Mesendoderm (in vitro differentiated cells): ENCODE measurements around the gene HEPHL1.
"Not testable (repeated sequence)": the region's sequence is repeated elsewhere in the genome, so short reads cannot be mapped to it uniquely, and the experiment has no call there.

Experiments
- DNase-seq: peaks from one replicate; pipeline ENCODE4 v3.0.0; 2013
- H2AK5ac ChIP-seq: 2 replicates; pipeline ENCODE4 v1.6.1; 2013; ENCODE audit warnings: low read length, inconsistent platforms
- H2BK120ac ChIP-seq: 2 replicates; pipeline ENCODE4 v1.6.1; 2013; ENCODE audit warnings: low read depth, mild to moderate bottlenecking, low read length, moderate library complexity, mixed read lengths
- H2BK15ac ChIP-seq: replicated peaks from 2 replicates; pipeline ENCODE4 v1.6.1; 2013; ENCODE audit warnings: low read depth, mild to moderate bottlenecking, moderate library complexity
- H2BK5ac ChIP-seq: 2 replicates; pipeline ENCODE4 v1.6.1; 2013; ENCODE audit warnings: low read length, inconsistent platforms
- H3K18ac ChIP-seq: 2 replicates; pipeline ENCODE4 v1.6.1; 2013; ENCODE audit warnings: mild to moderate bottlenecking, low read length, mixed read lengths
- H3K23ac ChIP-seq: one replicate; pipeline ENCODE4 v1.6.1; 2013; ENCODE audit warnings: low read length
- H3K27ac ChIP-seq: 2 replicates; pipeline ENCODE4 v1.5.1; 2013; ENCODE audit warnings: low read depth, mild to moderate bottlenecking, inconsistent platforms, low read length, moderate library complexity
- H3K27me3 ChIP-seq: 2 replicates; pipeline ENCODE4 v1.6.1; 2013; ENCODE audit warnings: low read length, control low read depth, mild to moderate bottlenecking, inconsistent platforms; ENCODE audit not compliant: insufficient read depth, poor library complexity
- H3K36me3 ChIP-seq: 2 replicates; pipeline ENCODE4 v1.6.1; 2013; ENCODE audit warnings: low read length, inconsistent platforms; ENCODE audit not compliant: control insufficient read depth, insufficient read depth
- H3K4ac ChIP-seq: one replicate; pipeline ENCODE4 v1.6.1; 2013; ENCODE audit warnings: low read depth, mild to moderate bottlenecking, low read length, moderate library complexity
- H3K4me1 ChIP-seq: 2 replicates; pipeline ENCODE4 v1.6.1; 2013; ENCODE audit warnings: low read depth, low read length, inconsistent platforms; ENCODE audit not compliant: control insufficient read depth
- H3K4me2 ChIP-seq: 2 replicates; pipeline ENCODE4 v1.6.1; 2013; ENCODE audit warnings: low read length
- H3K4me3 ChIP-seq: 2 replicates; pipeline ENCODE4 v1.5.1; 2013; ENCODE audit warnings: mild to moderate bottlenecking, low read length
- H3K56ac ChIP-seq: one replicate; pipeline ENCODE4 v1.6.1; 2013; ENCODE audit warnings: low read length
- H3K79me1 ChIP-seq: 2 replicates; pipeline ENCODE4 v1.6.1; 2013; ENCODE audit warnings: low read length, inconsistent platforms
- H3K79me2 ChIP-seq: 2 replicates; pipeline ENCODE4 v1.6.1; 2013; ENCODE audit warnings: mild to moderate bottlenecking, low read length; ENCODE audit not compliant: control insufficient read depth, insufficient read depth
- H3K9ac ChIP-seq: 2 replicates; pipeline ENCODE4 v1.6.1; 2013; ENCODE audit warnings: low read length, inconsistent platforms
- H4K5ac ChIP-seq: one replicate; pipeline ENCODE4 v1.6.1; 2013; ENCODE audit warnings: low read length
- H4K8ac ChIP-seq: one replicate; pipeline ENCODE4 v1.6.1; 2013; ENCODE audit warnings: low read depth, mild to moderate bottlenecking, control low read depth, low read length, moderate library complexity
- WGBS: extraction: QIAGEN DNeasy Blood & Tissue Kit; methylation state at CpG from one replicate; pipeline ENCODE4 v1.1.7; 2013; ENCODE audit warnings: low lambda C conversion rate, missing lambda C conversion rate; ENCODE audit not compliant: insufficient coverage; ENCODE audit errors: extremely low coverage; 5-methylcytosine and 5-hydroxymethylcytosine counted together

Gene HEPHL1

DNA sequence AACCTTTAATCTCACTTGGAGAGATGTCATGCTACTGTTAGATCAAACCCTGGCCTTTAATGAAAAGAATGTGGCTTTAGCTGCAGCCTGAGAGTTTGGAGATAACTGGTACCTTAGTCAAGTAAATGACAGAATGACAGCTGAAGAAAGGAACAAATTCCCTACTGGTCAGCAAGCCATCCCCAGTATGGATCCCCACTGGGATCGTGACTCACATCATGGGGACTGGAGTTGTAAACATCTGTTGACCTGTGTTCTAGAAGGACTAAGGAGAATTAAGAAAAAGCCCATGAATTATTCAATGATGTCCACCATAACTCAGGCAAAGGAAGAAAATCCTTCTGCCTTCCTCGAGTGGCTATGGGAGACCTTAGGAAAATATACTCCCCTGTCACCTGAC is 99.4 kb downstream of the HEPHL1 start:
- no CpG with 5 or more reads among the region's 2 CpGs for WGBS
- not testable (repeated sequence) for H3K23ac ChIP-seq, H3K27me3 ChIP-seq, H3K79me2 ChIP-seq, H3K79me1 ChIP-seq, H2BK5ac ChIP-seq, H2AK5ac ChIP-seq, H3K4me2 ChIP-seq, H3K18ac ChIP-seq, H4K5ac ChIP-seq, H3K56ac ChIP-seq, DNase-seq, H2BK15ac ChIP-seq, H3K9ac ChIP-seq, H3K4ac ChIP-seq, H3K4me1 ChIP-seq, H3K36me3 ChIP-seq, H3K4me3 ChIP-seq, H3K27ac ChIP-seq, H4K8ac ChIP-seq, H2BK120ac ChIP-seq

DNA sequence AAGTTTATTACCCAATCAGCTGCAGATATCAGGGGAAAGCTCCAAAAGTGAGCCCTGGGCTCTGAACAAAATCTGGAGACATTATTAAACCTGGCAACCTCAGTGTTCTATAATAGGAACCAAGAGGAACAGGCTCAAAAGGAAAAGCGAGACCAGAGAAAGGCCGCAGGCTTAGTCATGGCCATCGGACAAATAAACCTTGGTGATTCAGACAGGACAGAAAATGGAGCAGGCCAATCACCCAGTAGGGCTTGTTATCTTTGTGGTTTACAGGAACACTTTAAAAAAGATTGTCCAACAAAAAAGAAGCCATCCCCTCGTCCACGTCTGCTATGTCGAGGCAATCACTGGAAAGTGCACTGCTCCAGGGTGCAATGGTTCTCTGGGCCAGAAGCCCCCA is 99.8 kb downstream of the HEPHL1 start:
- Histone ChIP-seq H3K4me3 (no peak overlapping the region), H2AK5ac (no peak overlapping the region), H3K36me3 (no peaks in the 10 kb centered on the region), H2BK120ac (no peak overlapping the region), H3K27ac (no peak overlapping the region), H4K8ac (no peak overlapping the region), H3K9ac (no peak overlapping the region), H3K56ac (no peak overlapping the region), H3K18ac (no peak overlapping the region), H2BK5ac (no peak overlapping the region), H3K79me2 (no peaks in the 10 kb centered on the region), H2BK15ac (no peak overlapping the region), H3K27me3 (no peaks in the 10 kb centered on the region), H3K23ac (no peak overlapping the region), H3K79me1 (no peaks in the 10 kb centered on the region), H4K5ac (no peak overlapping the region), H3K4ac (no peak overlapping the region), H3K4me2 (no peak overlapping the region), H3K4me1 (no peaks in the 10 kb centered on the region)
- DNase-seq, result no peak
- no CpG with 5 or more reads among the region's 6 CpGs for WGBS

DNA sequence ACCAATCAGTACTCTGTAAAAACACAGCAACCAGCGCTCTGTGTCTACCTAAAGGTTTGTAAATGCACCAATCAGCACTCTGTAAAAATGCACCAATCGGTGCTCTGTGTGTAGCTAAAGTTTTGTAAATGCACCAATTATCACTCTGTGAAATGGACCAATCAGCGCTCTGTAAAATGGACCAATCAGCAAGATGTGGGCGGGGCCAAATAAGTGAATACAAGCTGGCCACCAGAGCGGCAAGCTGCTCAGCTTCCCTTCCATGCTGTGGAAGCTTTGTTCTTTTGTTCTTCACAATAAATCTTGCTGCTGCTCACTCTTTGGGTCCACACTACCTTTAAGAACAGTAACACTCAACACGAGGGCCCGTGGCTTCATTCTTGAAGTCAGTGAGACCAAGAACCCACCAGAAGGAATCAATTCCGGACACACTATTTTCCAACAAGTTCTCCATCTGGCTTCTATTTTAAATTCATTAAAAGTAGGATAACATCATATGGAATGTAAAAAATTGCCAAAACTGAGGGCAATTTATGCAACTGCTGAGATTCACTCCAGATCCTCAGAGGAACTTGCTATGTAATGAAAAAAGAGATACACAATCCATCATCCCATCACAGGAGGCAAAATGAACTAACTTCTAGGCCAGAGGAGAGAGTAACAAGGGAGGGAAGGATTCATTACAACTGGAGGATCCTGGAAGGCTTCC is 104.4 kb downstream of the HEPHL1 start:
- Histone ChIP-seq H3K27me3 (no peaks in the 10 kb centered on the region), H3K18ac (no peak overlapping the region), H3K27ac (no peak overlapping the region), H3K9ac (no peak overlapping the region), H3K23ac (no peak overlapping the region), H2BK5ac (no peak overlapping the region), H3K4ac (no peak overlapping the region), H3K79me2 (peaks cover 18% of the 10 kb centered on the region), H3K36me3 (no peaks in the 10 kb centered on the region), H4K5ac (no peak overlapping the region), H3K4me3 (no peak overlapping the region), H3K79me1 (peaks cover 10% of the 10 kb centered on the region), H4K8ac (no peak overlapping the region), H2BK120ac (no peak overlapping the region), H3K56ac (no peak overlapping the region), H2AK5ac (no peak overlapping the region), H2BK15ac (no peak overlapping the region), H3K4me1 (peaks cover 9% of the 10 kb centered on the region), H3K4me2 (no peak overlapping the region)
- no peak for DNase-seq
- WGBS, result no CpG with 5 or more reads among the region's 8 CpGs

DNA sequence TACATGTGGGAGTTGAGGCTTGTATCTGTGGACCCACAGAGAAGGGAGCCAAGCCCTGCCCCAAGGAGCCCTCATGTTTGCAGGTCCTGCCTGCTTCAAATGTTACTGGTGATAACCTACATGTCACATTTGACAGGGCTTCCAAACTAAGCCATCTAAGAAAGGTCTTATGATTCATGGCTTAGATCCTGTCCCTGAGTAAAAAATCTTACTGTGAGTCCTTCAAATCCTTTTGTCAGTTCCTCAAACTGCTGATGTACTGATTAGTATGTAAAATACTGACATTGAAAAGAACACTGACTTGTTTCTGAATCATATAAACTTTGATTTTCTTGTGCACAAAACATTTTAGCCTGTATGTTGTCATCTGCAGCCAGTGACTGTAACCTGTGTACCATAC is 106.5 kb downstream of the HEPHL1 start:
- no peak overlapping the region for H3K4ac ChIP-seq
- H3K23ac ChIP-seq, result no peak overlapping the region
- peak overlapping the region; percentile 95 for H3K56ac ChIP-seq
- no peak overlapping the region for H3K4me3 ChIP-seq
- no peak overlapping the region for H3K18ac ChIP-seq
- peaks cover 25% of the 10 kb centered on the region for H3K4me1 ChIP-seq
- no peak overlapping the region for H4K8ac ChIP-seq
- H3K27ac ChIP-seq, result no peak overlapping the region
- no peaks in the 10 kb centered on the region for H3K36me3 ChIP-seq
- DNase-seq, result no peak
- no peaks in the 10 kb centered on the region for H3K27me3 ChIP-seq
- H2BK5ac ChIP-seq, result no peak overlapping the region
- peaks cover 22% of the 10 kb centered on the region for H3K79me1 ChIP-seq
- H3K9ac ChIP-seq, result peak overlapping the region; percentile 99
- H2AK5ac ChIP-seq, result no peak overlapping the region
- peak overlapping the region; percentile 97 for H3K4me2 ChIP-seq
- peaks cover 36% of the 10 kb centered on the region for H3K79me2 ChIP-seq
- H4K5ac ChIP-seq, result no peak overlapping the region
- no peak overlapping the region for H2BK120ac ChIP-seq
- H2BK15ac ChIP-seq, result no peak overlapping the region

DNA sequence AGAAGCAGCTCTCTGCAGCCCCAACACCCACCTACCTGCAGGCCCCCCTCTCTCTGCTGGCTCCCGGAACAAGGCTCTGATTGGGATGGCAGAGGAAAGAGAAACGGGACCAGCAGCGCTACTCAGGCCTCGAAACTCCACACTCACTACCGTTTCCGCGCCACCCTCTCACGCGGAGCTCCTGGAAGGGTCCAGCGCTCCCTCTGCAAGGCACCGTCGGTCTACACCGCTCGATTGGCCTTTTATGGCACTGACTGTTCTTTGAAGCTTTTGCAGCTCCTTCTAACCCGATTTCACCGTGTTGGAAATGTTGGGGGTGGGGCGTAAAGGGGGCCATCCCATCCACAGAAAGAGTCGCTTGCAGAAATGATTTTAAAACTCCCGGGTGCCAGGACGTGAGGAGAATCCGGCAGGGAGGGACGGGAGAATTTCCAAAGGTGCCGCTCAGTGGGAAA is 107.2 kb downstream of the HEPHL1 start:
- H3K4me3 ChIP-seq, result peak overlapping the region; percentile 87
- H4K8ac ChIP-seq, result no peak overlapping the region
- peaks cover 43% of the 10 kb centered on the region for H3K79me2 ChIP-seq
- H2BK5ac ChIP-seq, result peak overlapping the region; percentile 98
- H3K27me3 ChIP-seq, result no peaks in the 10 kb centered on the region
- H2AK5ac ChIP-seq, result no peak overlapping the region
- peak overlapping the region; percentile 47 for H4K5ac ChIP-seq
- H3K4me2 ChIP-seq, result peak overlapping the region; percentile 97
- H3K4me1 ChIP-seq, result peaks cover 28% of the 10 kb centered on the region
- no peak overlapping the region for H3K4ac ChIP-seq
- H3K27ac ChIP-seq, result peak overlapping the region; percentile 70
- peak overlapping the region; percentile 33 for H3K18ac ChIP-seq
- no peaks in the 10 kb centered on the region for H3K36me3 ChIP-seq
- peak overlapping the region; percentile 97 for H3K23ac ChIP-seq
- no CpG with 5 or more reads among the region's 23 CpGs for WGBS
- H2BK120ac ChIP-seq, result no peak overlapping the region
- H3K79me1 ChIP-seq, result peaks cover 27% of the 10 kb centered on the region
- H2BK15ac ChIP-seq, result no peak overlapping the region
- peak overlapping the region; percentile 95 for H3K56ac ChIP-seq
- DNase-seq, result no peak
- peak overlapping the region; percentile 99 for H3K9ac ChIP-seq
